H1 (cell line): ENCODE results near the gene TBC1D9. TPM values are rescaled to one million over a fixed set of nuclear protein-coding genes. Genes with fewer than 3 reads are reported as not detected.

Experiments
- PHF8 ChIP-seq: fragments of 200-600 bp; sonication (generic); conservative IDR thresholded peaks from 2 replicates; pipeline ENCODE4 v1.7.1; 2012; ENCODE audit warnings: low read depth, mild to moderate bottlenecking, inconsistent platforms, low read length, moderate library complexity
- polyA plus RNA-seq, 7 experiments: library from polyadenylated mRNA; depleted of rRNA in 3 of 7; stranded (reverse) in 5 of 7; unstranded in 2 of 7; fragments of >200 nt in 5 of 7; fragments of 200-250 nt in 2 of 7; gene quantifications; 1 replicate in 5 of 7; 2 replicates in 1 of 7; 4 replicates in 1 of 7; pipeline versions ENCODE4 v1.2.1 to v1.2.3, GENCODE V29; 2011 to 2013; ENCODE audit warnings: missing spikeins in 2 of 7, mixed read lengths in 2 of 7
- total RNA-seq: library from RNA; stranded (reverse); fragmentation: NEBNext Ultra II Directional; extraction: Animal tissue kit (Norgen Biotek cat#: 25700); gene quantifications from 2 replicates; pipeline ENCODE4 v1.2.1, GENCODE V29; 2021

Gene TBC1D9
- total and polyA plus RNA-seq, 2 of the 8 experiments (the other 6 are each of a cell fraction or from before 2014, with no cell fraction given): 0.94 to 1.0 TPM

GRCh38 chr4:140781596-140781995, 25.4 kb upstream of the TBC1D9 start (continued):
- no peak for TF ChIP-seq PHF8
